DOHH2 (cell line): ENCODE results near the gene POLR2C.

Experiments
- EZH2phosphoT487 ChIP-seq: fragments of 200-600 bp; sonication (generic); IDR thresholded peaks from 2 replicates; pipeline ENCODE4 v1.6.1; 2017; ENCODE audit warnings: borderline replicate concordance, mild to moderate bottlenecking, antibody characterized with exemption, low read length, moderate library complexity, mixed read lengths
- TF ChIP-seq, protein P1 (sequence below): fragments of 200-600 bp; sonication (generic); IDR thresholded peaks from one replicate; pipeline ENCODE4 v1.5.1; 2014; ENCODE audit warnings: antibody characterized with exemption, mild to moderate bottlenecking, low read depth, low read length; ENCODE audit not compliant: poor library complexity, severe bottlenecking

DNA sequence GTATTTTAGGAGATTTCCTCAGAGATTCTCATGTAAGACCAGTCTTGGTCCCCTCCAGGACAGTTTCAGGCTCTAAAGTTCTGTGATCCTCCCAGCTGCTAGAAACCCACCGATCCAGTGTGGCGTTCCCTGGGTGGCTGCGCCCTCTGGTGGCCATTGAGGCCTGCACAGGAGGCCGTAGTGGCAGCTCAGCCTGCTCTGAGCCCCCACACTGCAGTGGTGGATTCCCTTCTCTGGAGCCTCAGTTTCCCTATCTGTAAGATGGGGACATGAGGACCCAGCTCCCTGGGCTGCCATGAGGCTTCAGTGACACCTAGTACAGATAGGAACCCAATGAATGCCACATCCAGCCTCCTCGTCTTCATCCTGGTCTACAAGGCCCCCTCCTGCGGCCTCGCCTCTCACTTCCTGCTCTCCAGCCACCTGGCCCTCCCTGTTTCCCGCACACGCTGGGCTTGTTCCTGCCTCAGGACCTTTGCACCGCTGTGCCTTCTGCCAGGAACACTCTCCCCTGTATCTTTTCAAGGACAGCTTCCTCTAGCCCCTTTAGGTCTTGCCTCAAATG, 57.4 kb downstream of the POLR2C start:
- TF ChIP-seq, protein P1, sequence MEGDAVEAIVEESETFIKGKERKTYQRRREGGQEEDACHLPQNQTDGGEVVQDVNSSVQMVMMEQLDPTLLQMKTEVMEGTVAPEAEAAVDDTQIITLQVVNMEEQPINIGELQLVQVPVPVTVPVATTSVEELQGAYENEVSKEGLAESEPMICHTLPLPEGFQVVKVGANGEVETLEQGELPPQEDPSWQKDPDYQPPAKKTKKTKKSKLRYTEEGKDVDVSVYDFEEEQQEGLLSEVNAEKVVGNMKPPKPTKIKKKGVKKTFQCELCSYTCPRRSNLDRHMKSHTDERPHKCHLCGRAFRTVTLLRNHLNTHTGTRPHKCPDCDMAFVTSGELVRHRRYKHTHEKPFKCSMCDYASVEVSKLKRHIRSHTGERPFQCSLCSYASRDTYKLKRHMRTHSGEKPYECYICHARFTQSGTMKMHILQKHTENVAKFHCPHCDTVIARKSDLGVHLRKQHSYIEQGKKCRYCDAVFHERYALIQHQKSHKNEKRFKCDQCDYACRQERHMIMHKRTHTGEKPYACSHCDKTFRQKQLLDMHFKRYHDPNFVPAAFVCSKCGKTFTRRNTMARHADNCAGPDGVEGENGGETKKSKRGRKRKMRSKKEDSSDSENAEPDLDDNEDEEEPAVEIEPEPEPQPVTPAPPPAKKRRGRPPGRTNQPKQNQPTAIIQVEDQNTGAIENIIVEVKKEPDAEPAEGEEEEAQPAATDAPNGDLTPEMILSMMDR, result peak; percentile 99
- no peak for TF ChIP-seq EZH2phosphoT487
